Stimulated activated effector memory CD8-positive, alpha-beta T cell treated with anti-CD3 and anti-CD28 coated beads, Interleukin-12 subunit alpha, Interleukin-12 subunit beta, amount 100 ng/mL, for 72 hours (primary cell): ENCODE measurements around the gene SMARCE1.
"Not testable (repeated sequence)": the region's sequence is repeated elsewhere in the genome, so short reads cannot be mapped to it uniquely, and the experiment has no call there.

ENCODE experiments used
- ATAC-seq: fragments of 150-1000 bp; cut with Tn5 transposase; 2 replicates; pipeline ENCODE4 v1.10.0; 2021
- DNase-seq, 2 donors: peaks; one replicate each; pipeline ENCODE4 v3.0.0; 2021 to 2022; ENCODE audit warnings: low spot score in 2 of 2
- H3K27ac Mint-ChIP-seq: one replicate; pipeline ENCODE4 v1.8.0; 2022; ENCODE audit warnings: mild to moderate bottlenecking, mixed read lengths
- H3K36me3 Mint-ChIP-seq: one replicate; pipeline ENCODE4 v1.8.0; 2022; ENCODE audit warnings: mild to moderate bottlenecking, mixed read lengths
- H3K4me1 Mint-ChIP-seq: one replicate; pipeline ENCODE4 v1.8.0; 2022; ENCODE audit warnings: mixed read lengths
- H3K4me3 Mint-ChIP-seq: one replicate; pipeline ENCODE4 v1.8.0; 2022; ENCODE audit warnings: mild to moderate bottlenecking, mixed read lengths
- H3K9me3 Mint-ChIP-seq: one replicate; pipeline ENCODE4 v1.8.0; 2022; ENCODE audit warnings: mixed read lengths

Gene SMARCE1

GRCh38 chr17:40588552-40588951 is 59.1 kb downstream of the SMARCE1 start:
- Mint-ChIP-seq H3K4me3 (no peak overlapping the region), H3K36me3 (no peaks in the 10 kb centered on the region), H3K9me3 (peaks cover 11% of the 10 kb centered on the region), H3K4me1 (peaks cover 25% of the 10 kb centered on the region), H3K27ac (no peak overlapping the region)
- DNase-seq, result no peak
- ATAC-seq, result no peak

- not testable (repeated sequence) for H3K27ac Mint-ChIP-seq, DNase-seq, H3K36me3 Mint-ChIP-seq, H3K4me3 Mint-ChIP-seq, ATAC-seq
- peaks cover 44% of the 10 kb centered on the region for H3K4me1 Mint-ChIP-seq
- H3K9me3 Mint-ChIP-seq, result peaks cover 13% of the 10 kb centered on the region
Observed at GRCh38 chr17:40586264-40586663, 61.4 kb downstream of the SMARCE1 start.

GRCh38 chr17:40584950-40585349 is 62.7 kb downstream of the SMARCE1 start:
- peaks cover 49% of the 10 kb centered on the region for H3K4me1 Mint-ChIP-seq
- peaks cover 13% of the 10 kb centered on the region for H3K9me3 Mint-ChIP-seq
- not testable (repeated sequence) for DNase-seq, H3K27ac Mint-ChIP-seq, H3K36me3 Mint-ChIP-seq, H3K4me3 Mint-ChIP-seq, ATAC-seq

- no peak for DNase-seq
- H3K4me1 Mint-ChIP-seq, result peaks cover 39% of the 10 kb centered on the region
Observed at GRCh38 chr17:40582328-40582901, 65.2 kb downstream of the SMARCE1 start.

DNA sequence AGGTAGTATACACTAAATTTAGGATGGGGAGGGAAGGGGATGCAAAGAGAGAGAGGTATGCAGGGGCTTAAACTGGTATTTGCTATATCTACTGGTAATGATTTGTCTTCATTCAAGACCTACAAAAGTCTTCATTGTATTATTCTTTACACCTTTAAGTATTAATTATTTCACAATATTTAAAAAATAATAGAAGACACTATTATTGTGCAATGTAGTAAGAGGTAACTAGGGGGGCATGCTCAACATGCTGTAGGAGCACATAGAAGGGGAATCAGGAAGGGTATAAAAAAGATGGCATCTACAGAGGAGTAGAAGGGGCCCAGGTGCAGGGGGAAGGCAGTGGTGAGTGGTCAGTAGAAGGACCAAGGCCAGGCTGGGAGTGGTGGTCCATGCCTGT is 67.5 kb downstream of the SMARCE1 start:
- Mint-ChIP-seq H3K9me3 (peaks cover 13% of the 10 kb centered on the region), H3K36me3 (peaks cover 4% of the 10 kb centered on the region), H3K4me1 (peaks cover 38% of the 10 kb centered on the region), H3K4me3 (no peak overlapping the region), H3K27ac (no peak overlapping the region)
- ATAC-seq (no peak), DNase-seq (no peak)

More at GRCh38 chr17:40582328-40582901, 65.2 kb downstream of the SMARCE1 start:
- H3K27ac Mint-ChIP-seq, result peak overlapping the region; percentile 3
- H3K4me3 Mint-ChIP-seq, result peak overlapping the region; percentile 47
- H3K36me3 Mint-ChIP-seq, result peaks cover 4% of the 10 kb centered on the region
- peak; percentile 85 for ATAC-seq
- H3K9me3 Mint-ChIP-seq, result peaks cover 10% of the 10 kb centered on the region

DNA sequence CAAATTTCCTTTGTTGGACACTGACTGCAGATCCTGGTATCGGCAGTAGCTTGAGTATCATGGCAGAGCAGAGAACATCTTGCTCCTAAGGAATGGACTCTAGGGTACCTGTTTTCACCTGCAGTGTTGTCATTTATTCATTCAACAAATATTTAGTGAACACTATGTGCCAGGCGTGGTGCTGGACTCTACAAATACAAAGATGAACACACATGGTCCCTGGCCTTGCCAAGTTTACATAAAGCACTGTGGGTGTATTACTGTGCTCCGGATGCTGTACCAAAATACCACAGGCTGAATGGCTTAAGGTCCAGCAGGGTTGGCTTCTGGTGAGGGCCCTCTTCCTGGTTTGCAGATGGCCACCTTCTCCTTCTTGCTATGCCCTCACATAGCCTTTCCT is 68.1 kb downstream of the SMARCE1 start:
- Mint-ChIP-seq H3K4me3 (no peak overlapping the region), H3K9me3 (peaks cover 13% of the 10 kb centered on the region), H3K36me3 (peaks cover 4% of the 10 kb centered on the region), H3K27ac (no peak overlapping the region), H3K4me1 (peaks cover 38% of the 10 kb centered on the region)
- ATAC-seq (no peak), DNase-seq (no peak)

DNA sequence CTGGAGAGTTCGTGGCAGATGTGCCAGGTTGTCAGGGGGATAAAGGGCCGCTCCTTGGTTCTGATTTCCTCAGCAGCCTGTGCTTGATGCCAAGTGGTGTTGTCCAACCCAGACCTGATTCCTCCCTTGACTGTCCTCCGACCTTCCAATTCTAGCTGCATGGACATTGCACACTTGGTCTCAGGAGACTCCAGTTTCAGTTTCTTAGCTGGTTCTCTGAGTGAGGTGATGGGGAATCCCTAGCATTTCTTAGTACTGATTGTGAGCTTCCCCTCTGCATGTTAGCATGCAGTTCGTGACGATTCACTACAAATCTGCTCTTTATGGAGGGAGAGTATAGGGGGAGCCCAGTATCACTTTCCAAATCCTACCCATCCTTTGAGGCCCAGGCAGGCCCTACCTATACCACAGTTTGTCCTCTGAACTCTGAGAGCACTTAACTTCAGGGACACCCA is 70.0 kb downstream of the SMARCE1 start:
- ATAC-seq (peak; percentile 84), DNase-seq (no peak)
- Mint-ChIP-seq H3K4me1 (peaks cover 31% of the 10 kb centered on the region), H3K9me3 (peaks cover 10% of the 10 kb centered on the region), H3K27ac (no peak overlapping the region), H3K36me3 (peaks cover 4% of the 10 kb centered on the region), H3K4me3 (no peak overlapping the region)

DNA sequence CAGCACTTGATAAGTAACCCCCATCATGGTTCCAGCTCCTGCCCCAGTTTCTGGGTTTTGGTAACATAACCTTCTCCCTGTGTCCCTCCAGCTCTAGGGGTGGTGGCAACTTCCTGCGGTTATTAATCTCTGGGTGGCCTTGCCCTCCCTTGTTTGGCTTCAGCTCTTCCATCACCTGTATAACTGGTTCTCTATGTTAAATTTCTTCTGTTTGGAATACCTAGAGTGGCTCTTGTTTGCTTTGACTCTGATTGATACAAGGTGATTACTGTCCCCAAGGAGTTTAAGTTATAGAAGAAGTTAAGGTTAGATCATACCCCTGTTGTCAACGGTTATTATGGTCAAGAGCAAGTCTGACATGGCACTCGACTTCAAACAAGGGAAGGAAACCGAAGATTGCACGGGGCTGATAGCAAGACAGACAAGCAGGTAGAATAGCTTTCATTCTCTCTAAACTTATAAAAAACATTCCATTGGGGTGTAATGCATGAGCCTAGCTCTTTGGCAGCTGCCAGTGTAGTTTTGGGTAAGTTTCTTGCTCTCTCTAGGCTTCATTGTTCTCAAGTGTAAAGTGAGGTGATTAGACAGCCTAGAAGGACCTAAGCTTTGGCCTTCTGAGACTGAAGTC is 71.4 kb downstream of the SMARCE1 start:
- Mint-ChIP-seq H3K9me3 (peaks cover 18% of the 10 kb centered on the region), H3K4me1 (peaks cover 17% of the 10 kb centered on the region), H3K4me3 (no peak overlapping the region), H3K27ac (no peak overlapping the region), H3K36me3 (no peaks in the 10 kb centered on the region)
- ATAC-seq (no peak), DNase-seq (no peak)
